Loucy (cell line): ENCODE measurements around the gene CNPY1.

Experiments
- H2AFZ ChIP-seq: fragments of 200-600 bp; sonication (generic); 2 replicates; pipeline ENCODE4 v1.6.0; 2016; ENCODE audit warnings: antibody characterized with exemption, mild to moderate bottlenecking, low read length, moderate library complexity
- H3F3A ChIP-seq: fragments of 200-600 bp; 2 replicates; pipeline ENCODE4 v1.6.0; 2016; ENCODE audit warnings: antibody characterized with exemption, low read depth, mild to moderate bottlenecking
- H3K27me3 ChIP-seq: fragments of 200-600 bp; sonication (generic); 2 replicates; pipeline ENCODE4 v1.6.1; 2014; ENCODE audit warnings: low read length, mild to moderate bottlenecking; ENCODE audit not compliant: insufficient read depth, poor library complexity, severe bottlenecking
- H3K36me3 ChIP-seq: fragments of 200-600 bp; sonication (generic); 2 replicates; pipeline ENCODE4 v1.6.1; 2016; ENCODE audit warnings: low read length; ENCODE audit not compliant: insufficient read depth
- H3K4me1 ChIP-seq: fragments of 200-600 bp; sonication (generic); 2 replicates; pipeline ENCODE4 v1.5.1; 2014; ENCODE audit warnings: low read length, mild to moderate bottlenecking; ENCODE audit not compliant: insufficient read depth, poor library complexity, severe bottlenecking
- H3K4me2 ChIP-seq: fragments of 200-600 bp; sonication (generic); 2 replicates; pipeline ENCODE4 v1.6.0; 2014; ENCODE audit warnings: antibody characterized with exemption, low read length, low read depth, mild to moderate bottlenecking; ENCODE audit not compliant: poor library complexity, severe bottlenecking
- H3K4me3 ChIP-seq: fragments of 200-600 bp; sonication (generic); 2 replicates; pipeline ENCODE4 v1.5.1; 2014; ENCODE audit warnings: low read length, mild to moderate bottlenecking, mixed read lengths; ENCODE audit not compliant: poor library complexity, severe bottlenecking
- H3K79me2 ChIP-seq: fragments of 200-600 bp; sonication (generic); 2 replicates; pipeline ENCODE4 v1.6.1; 2014; ENCODE audit warnings: low read length; ENCODE audit not compliant: insufficient read depth
- H3K9ac ChIP-seq: fragments of 200-600 bp; sonication (generic); 2 replicates; pipeline ENCODE4 v1.6.0; 2014; ENCODE audit warnings: mild to moderate bottlenecking, low read depth, low read length, moderate library complexity; ENCODE audit not compliant: poor library complexity, severe bottlenecking
- H3K9me2 ChIP-seq: fragments of 200-600 bp; sonication (generic); replicated peaks from 2 replicates; pipeline ENCODE4 v1.6.1; 2016; ENCODE audit warnings: low read depth, low read length, mixed read lengths
- H3K9me3 ChIP-seq: fragments of 200-600 bp; sonication (generic); 2 replicates; pipeline ENCODE4 v1.6.1; 2014; ENCODE audit warnings: mild to moderate bottlenecking, antibody characterized with exemption, low read length, low read depth; ENCODE audit not compliant: insufficient read depth
- H4K20me1 ChIP-seq: fragments of 200-600 bp; sonication (generic); 2 replicates; pipeline ENCODE4 v1.6.0; 2014; ENCODE audit warnings: antibody characterized with exemption, low read length, mild to moderate bottlenecking; ENCODE audit not compliant: insufficient read depth, poor library complexity, severe bottlenecking
- EZH2phosphoT487 ChIP-seq: fragments of 200-600 bp; IDR thresholded peaks from 2 replicates; pipeline ENCODE4 v1.6.1; 2018; ENCODE audit warnings: antibody characterized with exemption, mild to moderate bottlenecking, moderate library complexity, borderline replicate concordance
- TF ChIP-seq, protein P1 (sequence below): fragments of 200-600 bp; sonication (generic); conservative IDR thresholded peaks from 2 replicates; pipeline ENCODE4 v1.5.1; 2014; ENCODE audit warnings: mild to moderate bottlenecking, antibody characterized with exemption, low read length

Gene CNPY1

GRCh38 chr7:155515318-155515717 lies 31.0 kb downstream of the CNPY1 start:
- Histone ChIP-seq H3K9ac (no peak overlapping the region), H3K79me2 (no peaks in the 10 kb centered on the region), H3K27me3 (no peaks in the 10 kb centered on the region), H3K4me3 (no peak overlapping the region), H2AFZ (no peak overlapping the region), H3K4me1 (no peaks in the 10 kb centered on the region), H3K9me2 (no peaks in the 10 kb centered on the region), H3K4me2 (no peak overlapping the region), H4K20me1 (no peaks in the 10 kb centered on the region), H3F3A (no peaks in the 10 kb centered on the region), H3K36me3 (no peaks in the 10 kb centered on the region), H3K9me3 (no peaks in the 10 kb centered on the region)
- TF ChIP-seq, protein P1, sequence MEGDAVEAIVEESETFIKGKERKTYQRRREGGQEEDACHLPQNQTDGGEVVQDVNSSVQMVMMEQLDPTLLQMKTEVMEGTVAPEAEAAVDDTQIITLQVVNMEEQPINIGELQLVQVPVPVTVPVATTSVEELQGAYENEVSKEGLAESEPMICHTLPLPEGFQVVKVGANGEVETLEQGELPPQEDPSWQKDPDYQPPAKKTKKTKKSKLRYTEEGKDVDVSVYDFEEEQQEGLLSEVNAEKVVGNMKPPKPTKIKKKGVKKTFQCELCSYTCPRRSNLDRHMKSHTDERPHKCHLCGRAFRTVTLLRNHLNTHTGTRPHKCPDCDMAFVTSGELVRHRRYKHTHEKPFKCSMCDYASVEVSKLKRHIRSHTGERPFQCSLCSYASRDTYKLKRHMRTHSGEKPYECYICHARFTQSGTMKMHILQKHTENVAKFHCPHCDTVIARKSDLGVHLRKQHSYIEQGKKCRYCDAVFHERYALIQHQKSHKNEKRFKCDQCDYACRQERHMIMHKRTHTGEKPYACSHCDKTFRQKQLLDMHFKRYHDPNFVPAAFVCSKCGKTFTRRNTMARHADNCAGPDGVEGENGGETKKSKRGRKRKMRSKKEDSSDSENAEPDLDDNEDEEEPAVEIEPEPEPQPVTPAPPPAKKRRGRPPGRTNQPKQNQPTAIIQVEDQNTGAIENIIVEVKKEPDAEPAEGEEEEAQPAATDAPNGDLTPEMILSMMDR, result no peak
- TF ChIP-seq EZH2phosphoT487, result no peak

GRCh38 chr7:155514296-155514695 lies 32.1 kb downstream of the CNPY1 start:
- Histone ChIP-seq H3K4me2 (no peak overlapping the region), H3K79me2 (no peaks in the 10 kb centered on the region), H3K4me3 (no peak overlapping the region), H3K36me3 (no peaks in the 10 kb centered on the region), H2AFZ (no peak overlapping the region), H3K4me1 (no peaks in the 10 kb centered on the region), H3K9me3 (no peaks in the 10 kb centered on the region), H4K20me1 (no peaks in the 10 kb centered on the region), H3K9me2 (no peaks in the 10 kb centered on the region), H3F3A (no peaks in the 10 kb centered on the region), H3K9ac (no peak overlapping the region), H3K27me3 (no peaks in the 10 kb centered on the region)
- TF ChIP-seq EZH2phosphoT487, result no peak
- TF ChIP-seq, protein P1, result no peak

DNA sequence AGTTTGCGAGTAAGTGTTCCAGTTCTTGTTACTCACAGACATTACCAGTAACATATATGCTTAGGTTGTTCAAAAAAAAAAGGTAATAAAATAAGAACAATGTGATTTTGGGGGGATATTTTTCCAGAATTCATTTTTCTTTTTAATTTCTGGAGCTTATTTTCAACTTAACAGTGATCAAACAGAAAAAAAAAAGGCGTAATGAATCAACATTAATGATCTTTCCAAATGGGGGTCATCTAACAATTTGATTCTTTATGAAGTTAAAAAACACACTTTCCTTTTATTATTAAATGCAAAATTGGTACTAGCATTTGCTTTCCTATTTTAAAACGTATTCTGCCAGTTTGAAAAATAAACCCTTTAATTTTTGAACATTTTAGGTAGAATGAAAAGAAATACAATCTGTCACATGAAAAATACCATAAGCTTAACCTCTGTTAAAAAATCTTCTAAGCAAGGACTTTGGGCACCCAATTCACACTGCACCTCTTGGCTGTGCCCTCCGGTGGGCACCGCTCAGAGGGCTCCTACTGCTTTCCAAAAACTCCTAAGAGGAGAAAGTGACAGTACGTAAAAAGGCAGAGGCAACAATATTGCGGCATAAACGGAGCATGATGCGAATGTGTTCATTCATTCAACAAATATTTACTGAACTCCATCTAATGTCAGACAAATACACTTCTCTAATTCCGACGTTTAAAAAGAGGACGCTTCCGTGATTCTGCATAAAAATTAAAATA lies 32.6 kb downstream of the CNPY1 start:
- Histone ChIP-seq H3K4me3 (no peak overlapping the region), H3K27me3 (peaks cover 2% of the 10 kb centered on the region), H3K9me3 (no peaks in the 10 kb centered on the region), H3K36me3 (no peaks in the 10 kb centered on the region), H4K20me1 (no peaks in the 10 kb centered on the region), H3K79me2 (no peaks in the 10 kb centered on the region), H3K9ac (no peak overlapping the region), H3K9me2 (no peaks in the 10 kb centered on the region), H3K4me2 (no peak overlapping the region), H2AFZ (no peak overlapping the region), H3K4me1 (no peaks in the 10 kb centered on the region), H3F3A (no peaks in the 10 kb centered on the region)
- TF ChIP-seq, protein P1, result no peak
- no peak for TF ChIP-seq EZH2phosphoT487
